Measurements from ENCODE around the gene ZNF688. TPM values are rescaled to one million over a fixed set of nuclear protein-coding genes. Genes with fewer than 3 reads are reported as not detected.
A peak's percentile ranks its signal among the peaks of the same experiment; 100 is the strongest.
"Not testable (repeated sequence)": the region's sequence is repeated elsewhere in the genome, so short reads cannot be mapped to it uniquely, and the experiment has no call there.

The ZNF688 gene
- total and polyA plus RNA-seq, 2 donors from 2014 or later: 16.7 to 32.7 TPM

GRCh38 chr16:30539000-30539964, 32.2 kb downstream of the ZNF688 start:
- intact Hi-C loops (cut with DNase I): no loop called here
- DNase-seq: no peak
- H3K4me3 ChIP-seq (ENCODE audit: low read length in 3 of 3): no peak overlapping the region

GRCh38 chr16:30536391-30537024, 35.0 kb downstream of the ZNF688 start:
- H3K4me3 ChIP-seq (ENCODE audit: low read length in 3 of 3): peak overlapping the region in 1 of 3 donors; percentile 91
- H3K27ac ChIP-seq (ENCODE audit: low read depth in 2 of 2, low read length in 2 of 2); intact Hi-C loops (cut with DNase I); H3K27me3 ChIP-seq (ENCODE audit: control insufficient read depth, insufficient read depth, low read length); FAIRE-seq; H3K36me3 ChIP-seq (ENCODE audit: control insufficient read depth in 2 of 3, insufficient read depth in 3 of 3, low read length in 3 of 3); H3K9me3 ChIP-seq (ENCODE audit: control insufficient read depth in 2 of 3, insufficient read depth in 1 of 3, low read length in 3 of 3): not testable (repeated sequence)
- H3K9ac ChIP-seq (ENCODE audit: low read length in 3 of 3): peak overlapping the region in 2 of 3 donors; percentile 1 to 89
- H3K4me1 ChIP-seq (ENCODE audit: control insufficient read depth in 2 of 3, insufficient read depth in 2 of 3, low read depth in 1 of 3, low read length in 3 of 3): peaks cover 0 to 11% (median 6%) of the 10 kb centered on the region in 3 donors
- DNase-seq: peak in 1 of 5 donors; percentile 7

More at GRCh38 chr16:30539000-30539964, 32.2 kb downstream of the ZNF688 start:
- no peaks in the 10 kb centered on the region for H3K36me3 ChIP-seq (ENCODE audit: control insufficient read depth in 2 of 3, insufficient read depth in 3 of 3, low read length in 3 of 3)
- H3K4me1 ChIP-seq (ENCODE audit: control insufficient read depth in 2 of 3, insufficient read depth in 2 of 3, low read depth in 1 of 3, low read length in 3 of 3): peaks cover 0 to 11% (median 0%) of the 10 kb centered on the region in 3 donors
- H3K27me3 ChIP-seq (ENCODE audit: control insufficient read depth, insufficient read depth, low read length): no peaks in the 10 kb centered on the region
- no peak for TF ChIP-seq CTCF (IDR thresholded peaks at IDR 0.05; ENCODE audit: borderline replicate concordance, extremely low read depth, insufficient read depth)
- FAIRE-seq: no peak
- H3K27ac ChIP-seq (ENCODE audit: low read depth in 2 of 2, low read length in 2 of 2): no peak overlapping the region
- no peaks in the 10 kb centered on the region for H3K9me3 ChIP-seq (ENCODE audit: control insufficient read depth in 2 of 3, insufficient read depth in 1 of 3, low read length in 3 of 3)
- no peak overlapping the region for H3K9ac ChIP-seq (ENCODE audit: low read length in 3 of 3)

GRCh38 chr16:30535777-30536190, 35.7 kb downstream of the ZNF688 start:
- H3K27me3 ChIP-seq (ENCODE audit: control insufficient read depth, insufficient read depth, low read length): no peaks in the 10 kb centered on the region
- H3K9me3 ChIP-seq (ENCODE audit: control insufficient read depth in 2 of 3, insufficient read depth in 1 of 3, low read length in 3 of 3): no peaks in the 10 kb centered on the region
- peak overlapping the region; percentile 98 to 99 for H3K27ac ChIP-seq (ENCODE audit: low read depth in 2 of 2, low read length in 2 of 2)
- H3K4me1 ChIP-seq (ENCODE audit: control insufficient read depth in 2 of 3, insufficient read depth in 2 of 3, low read depth in 1 of 3, low read length in 3 of 3): peaks cover 0 to 11% (median 6%) of the 10 kb centered on the region in 3 donors
- H3K4me3 ChIP-seq (ENCODE audit: low read length in 3 of 3): peak overlapping the region; percentile 85 to 99 (median 91)
- TF ChIP-seq CTCF (IDR thresholded peaks at IDR 0.05; ENCODE audit: borderline replicate concordance, extremely low read depth, insufficient read depth): peak; percentile 68
- H3K9ac ChIP-seq (ENCODE audit: low read length in 3 of 3): peak overlapping the region; percentile 89 to 97 (median 95)
- peaks cover 0 to 6% (median 0%) of the 10 kb centered on the region in 3 donors for H3K36me3 ChIP-seq (ENCODE audit: control insufficient read depth in 2 of 3, insufficient read depth in 3 of 3, low read length in 3 of 3)
- FAIRE-seq: no peak
- peak; percentile 82 to 93 (median 89) for DNase-seq
- intact Hi-C loops (cut with DNase I): no loop called here
